HCT116 (cell line): ENCODE measurements around the gene GDE1.

ENCODE experiments used
- CTCF ChIP-seq, 3 experiments: fragments of 200-600 bp in 1 of 3; sonication (generic) in 1 of 3; IDR thresholded peaks in 2 of 3; conservative IDR thresholded peaks in 1 of 3; 2 replicates each; pipeline ENCODE4 v1.5.1; 2012 to 2017; ENCODE audit warnings: low read depth in 2 of 3, low read length in 2 of 3, antibody characterized with exemption in 1 of 3, borderline replicate concordance in 1 of 3, control low read depth in 1 of 3, mild to moderate bottlenecking in 1 of 3, mixed read lengths in 1 of 3, mixed run types in 1 of 3, moderate library complexity in 1 of 3; ENCODE audit not compliant: insufficient read depth in 1 of 3
- EZH2 ChIP-seq: fragments of 200-600 bp; sonication (generic); IDR thresholded peaks from 2 replicates; pipeline ENCODE4 v1.6.1; 2017; ENCODE audit warnings: antibody characterized with exemption, mixed run types
- POLR2A ChIP-seq: IDR thresholded peaks from 2 replicates; pipeline ENCODE4 v1.7.0; 2011; ENCODE audit warnings: borderline replicate concordance; ENCODE audit not compliant: insufficient read depth, insufficient read length; ENCODE audit errors: extremely low read depth
- RAD21 ChIP-seq: IDR thresholded peaks from 2 replicates; pipeline ENCODE4 v1.6.1; 2012; ENCODE audit warnings: low read depth, mild to moderate bottlenecking
- SRF ChIP-seq: IDR thresholded peaks from 2 replicates; pipeline ENCODE4 v1.6.1; 2012; ENCODE audit warnings: low read depth

DNA sequence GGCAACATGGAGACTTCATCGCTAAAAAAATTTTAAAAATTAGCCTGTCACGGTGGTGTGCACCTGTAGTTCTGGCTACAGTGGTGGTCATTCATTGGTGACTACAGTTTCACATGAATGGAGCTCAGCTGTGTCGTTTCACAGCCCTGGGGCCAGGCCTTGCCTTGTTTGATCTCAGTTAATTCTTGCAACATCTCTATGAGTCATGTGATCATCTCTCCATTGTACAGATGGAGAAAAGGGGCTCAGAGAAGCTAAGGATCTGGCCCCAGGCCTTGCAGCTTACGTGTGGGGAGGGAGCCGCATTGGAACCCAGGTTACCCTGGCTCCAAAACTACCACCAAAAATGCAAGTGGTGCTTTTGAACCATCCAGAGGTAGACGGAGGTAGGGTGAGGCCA, 49.4 kb downstream of the GDE1 start:
- TF ChIP-seq RAD21 = no peak
- no peak for TF ChIP-seq CTCF (IDR thresholded peaks at IDR 0.05 in 2 of 3, conservative IDR thresholded peaks at IDR 0.05 in 1 of 3; ENCODE audit: borderline replicate concordance in 1 of 3, insufficient read depth in 1 of 3, low read depth in 2 of 3, low read length in 2 of 3)
- no peak for TF ChIP-seq SRF
- TF ChIP-seq POLR2A = no peak
- no peak for TF ChIP-seq EZH2
